GOT3 (cell line): ENCODE data around the gene KYAT1.

Source experiments
- DNase-seq: peaks from one replicate; lab custom pipeline; 2025; ENCODE audit warnings: mixed read lengths; lab: John Stamatoyannopoulos, UW

The KYAT1 gene

DNA sequence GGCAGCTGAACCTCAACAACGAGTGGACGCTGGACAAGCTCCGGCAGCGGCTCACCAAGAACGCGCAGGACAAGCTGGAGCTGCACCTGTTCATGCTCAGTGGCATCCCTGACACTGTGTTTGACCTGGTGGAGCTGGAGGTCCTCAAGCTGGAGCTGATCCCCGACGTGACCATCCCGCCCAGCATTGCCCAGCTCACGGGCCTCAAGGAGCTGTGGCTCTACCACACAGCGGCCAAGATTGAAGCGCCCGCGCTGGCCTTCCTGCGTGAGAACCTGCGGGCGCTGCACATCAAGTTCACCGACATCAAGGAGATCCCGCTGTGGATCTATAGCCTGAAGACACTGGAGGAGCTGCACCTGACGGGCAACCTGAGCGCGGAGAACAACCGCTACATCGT lies 26.6 kb upstream of the KYAT1 start:
- DNase-seq = no peak

GRCh38 chr9:128906741-128907140 lies 25.0 kb upstream of the KYAT1 start:
- DNase-seq = no peak

DNA sequence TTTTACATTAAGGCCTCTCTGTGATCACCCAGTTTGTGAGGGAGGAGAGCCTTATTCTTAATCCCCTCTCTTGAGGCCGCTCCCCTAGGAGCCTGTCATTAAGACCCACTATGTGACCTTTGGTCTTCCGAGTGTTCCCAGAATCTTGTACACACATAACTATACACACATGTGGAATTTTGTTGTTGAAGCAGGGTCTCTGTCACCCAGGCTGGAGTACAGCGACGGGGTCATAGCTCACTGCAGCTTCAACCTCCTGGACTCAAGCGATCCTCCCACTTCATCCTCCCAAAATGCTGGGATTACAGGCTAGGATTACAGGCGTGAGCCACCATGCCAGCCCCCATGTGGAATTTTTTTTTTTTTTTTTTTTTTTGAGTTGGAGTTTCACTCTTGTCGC lies 24.2 kb upstream of the KYAT1 start:
- DNase-seq = no peak

DNA sequence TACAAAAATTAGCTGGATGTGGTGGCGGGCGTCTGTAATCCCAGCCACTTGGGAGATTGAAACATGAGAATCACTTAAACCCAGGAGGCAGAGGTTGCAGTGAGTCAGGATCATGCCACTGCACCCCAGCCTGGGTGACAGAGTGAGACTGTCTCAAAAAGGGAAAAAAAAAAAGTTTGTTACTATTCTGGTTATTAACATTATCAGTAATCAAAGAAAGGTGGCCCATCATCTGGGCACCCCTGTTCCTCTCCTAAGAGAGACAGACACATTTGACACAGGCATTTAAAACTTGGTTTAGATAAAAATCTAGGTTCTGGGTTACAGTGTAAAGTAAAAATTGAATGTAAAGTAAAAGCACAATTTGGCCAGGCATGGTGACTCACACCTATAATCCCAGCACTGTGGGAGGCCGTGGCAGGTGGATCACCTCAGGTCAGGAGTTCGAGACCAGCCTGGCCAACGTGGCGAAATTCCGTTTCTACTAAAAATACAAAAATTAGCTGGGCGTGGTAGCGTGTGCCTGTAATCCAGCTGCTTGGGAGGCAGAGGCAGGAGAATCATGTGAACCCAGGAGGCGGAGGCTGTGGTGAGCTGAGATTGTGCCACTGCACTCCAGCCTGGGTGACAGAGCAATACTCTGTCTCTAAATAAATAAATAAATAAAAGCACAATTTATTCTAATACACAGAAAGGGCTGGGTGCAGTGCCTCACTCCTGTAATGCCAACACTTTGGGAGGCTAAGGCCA lies 22.3 kb upstream of the KYAT1 start:
- DNase-seq = no peak

DNA sequence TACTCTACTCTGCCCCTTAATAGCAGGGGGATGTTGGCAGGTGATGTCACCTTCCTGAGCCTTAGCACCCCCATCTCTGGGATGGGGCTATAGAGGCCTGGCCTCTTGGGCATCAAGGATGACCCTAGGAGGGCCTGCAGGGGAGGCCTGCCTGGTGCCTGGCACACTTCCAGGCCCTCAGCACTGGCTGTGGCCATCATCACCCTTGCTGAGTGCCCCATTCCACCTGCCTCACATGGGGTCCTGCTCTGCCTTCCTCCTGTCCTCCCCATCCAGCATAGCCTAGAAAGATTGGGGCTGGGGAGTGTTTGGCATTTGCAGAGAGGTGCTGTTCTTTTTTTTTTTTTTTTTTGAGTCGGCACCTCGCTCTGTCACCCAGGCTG lies 21.3 kb upstream of the KYAT1 start:
- no peak for DNase-seq

- no peak for DNase-seq
Observed at GRCh38 chr9:128902351-128903078, 20.8 kb upstream of the KYAT1 start.

GRCh38 chr9:128901822-128902221 lies 20.1 kb upstream of the KYAT1 start:
- no peak for DNase-seq

DNA sequence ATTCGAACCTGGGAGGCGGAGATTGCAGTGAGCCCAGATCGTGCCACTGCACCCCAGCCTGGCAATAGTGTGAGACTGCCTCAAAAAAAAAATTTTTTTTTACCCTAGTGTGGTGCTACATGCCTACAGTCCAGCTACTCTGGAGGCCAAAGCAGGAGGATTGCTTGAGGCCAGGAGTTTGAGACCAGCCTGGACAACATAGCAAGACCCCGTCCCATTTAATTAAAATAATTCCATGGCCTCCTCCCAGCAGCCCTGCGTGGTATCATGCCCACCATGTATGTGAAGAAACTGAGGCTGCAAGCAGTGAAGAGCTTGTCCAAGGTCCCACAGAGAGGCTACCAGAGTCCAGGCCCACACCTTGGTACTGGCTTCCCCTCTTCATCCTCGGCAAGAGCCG lies 19.6 kb upstream of the KYAT1 start:
- no peak for DNase-seq

DNA sequence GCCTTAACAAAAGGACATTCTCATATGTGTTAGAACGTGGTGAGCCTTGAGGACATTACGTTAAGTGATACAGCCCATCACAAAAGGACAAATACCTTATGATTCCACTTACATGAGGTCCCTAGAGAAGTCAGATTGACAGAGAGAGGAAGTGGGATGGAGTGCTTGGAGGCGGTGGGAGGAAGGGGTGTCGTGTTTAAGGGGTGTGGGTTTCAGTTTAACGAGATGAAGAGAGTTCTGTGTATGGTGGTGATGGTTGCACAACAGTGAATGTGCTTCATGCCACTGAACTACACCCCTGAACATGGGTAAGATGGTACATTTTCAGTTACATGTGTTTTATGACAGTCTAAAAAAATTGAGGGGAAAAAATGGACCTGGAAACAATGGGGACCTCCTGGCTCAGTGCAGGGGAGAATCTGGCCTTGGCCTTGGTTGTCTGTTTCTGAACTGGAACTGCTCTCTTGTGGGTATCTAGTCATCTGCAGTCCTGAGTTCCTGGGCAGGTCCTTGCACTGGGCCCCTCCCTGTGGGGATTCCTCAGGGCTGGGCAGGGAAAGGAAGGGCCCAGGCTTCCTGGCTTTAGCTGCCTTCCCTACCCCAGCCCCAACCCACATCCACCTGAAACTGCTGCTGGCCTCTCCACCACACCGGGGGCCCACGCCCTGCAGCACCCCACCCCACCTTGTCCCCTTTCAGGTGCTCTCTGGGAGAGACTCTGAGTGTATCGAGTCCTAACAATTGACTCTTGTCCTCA lies 18.0 kb upstream of the KYAT1 start:
- no peak for DNase-seq

GRCh38 chr9:128898845-128899565 lies 17.3 kb upstream of the KYAT1 start:
- DNase-seq = no peak

DNA sequence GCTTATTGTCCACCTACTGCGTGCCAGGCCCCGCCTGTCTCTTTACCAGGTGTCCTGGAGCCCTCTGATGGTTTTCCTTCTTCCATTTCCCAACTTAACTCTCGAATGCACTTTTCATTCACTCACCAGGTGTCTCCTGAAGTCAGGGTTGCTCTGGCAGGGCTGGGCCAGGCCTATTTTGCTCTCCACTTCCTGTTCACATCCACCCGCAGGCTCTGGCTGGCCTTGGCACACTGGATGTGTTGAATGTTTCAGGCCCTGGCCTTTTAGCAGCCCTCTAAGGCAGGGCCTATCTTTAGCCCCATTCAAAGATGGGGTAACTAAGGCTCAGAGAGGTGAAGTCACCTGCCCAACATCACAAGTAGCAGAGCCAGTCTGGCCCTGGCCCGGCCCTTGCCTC lies 16.6 kb upstream of the KYAT1 start:
- DNase-seq = no peak

- DNase-seq = no peak
Observed at GRCh38 chr9:128895556-128895955, 13.8 kb upstream of the KYAT1 start.

DNA sequence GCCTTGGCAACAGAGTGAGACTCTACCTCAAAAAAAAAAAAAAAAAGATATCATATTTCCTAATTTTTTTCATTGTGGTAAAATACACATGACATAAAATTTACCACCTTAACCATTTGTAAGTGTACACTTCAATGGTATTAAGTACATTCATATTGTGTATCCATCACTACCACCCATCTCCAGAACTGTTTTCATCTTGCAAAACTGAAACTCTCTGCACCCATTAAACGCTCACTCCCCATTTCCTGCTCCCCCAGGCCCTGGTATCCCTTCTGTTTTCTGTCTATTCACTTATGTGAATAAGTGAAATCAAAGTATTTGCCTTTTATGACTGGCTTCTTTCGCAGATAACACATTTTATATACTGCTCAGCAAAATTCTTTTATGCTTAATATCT lies 13.0 kb upstream of the KYAT1 start:
- DNase-seq = no peak

DNA sequence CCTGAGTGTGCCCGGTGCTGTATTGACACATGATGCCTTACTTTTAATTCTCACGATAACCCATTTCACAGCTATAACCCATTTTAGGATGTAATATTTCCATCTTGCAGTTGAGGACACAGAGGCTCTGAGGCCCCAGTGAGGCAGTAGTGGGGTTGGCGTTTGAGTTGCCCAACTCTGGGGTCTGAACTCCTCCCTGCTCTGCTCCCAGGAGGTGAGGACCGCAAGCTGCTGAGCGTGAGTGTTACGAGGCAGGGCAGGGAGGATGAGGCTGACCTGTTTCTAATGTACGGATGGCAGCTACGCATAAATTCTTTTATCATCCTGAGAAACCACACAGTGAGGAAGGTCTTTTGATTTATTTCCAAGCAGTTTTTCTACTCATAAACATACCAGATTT lies 11.6 kb upstream of the KYAT1 start:
- no peak for DNase-seq

DNA sequence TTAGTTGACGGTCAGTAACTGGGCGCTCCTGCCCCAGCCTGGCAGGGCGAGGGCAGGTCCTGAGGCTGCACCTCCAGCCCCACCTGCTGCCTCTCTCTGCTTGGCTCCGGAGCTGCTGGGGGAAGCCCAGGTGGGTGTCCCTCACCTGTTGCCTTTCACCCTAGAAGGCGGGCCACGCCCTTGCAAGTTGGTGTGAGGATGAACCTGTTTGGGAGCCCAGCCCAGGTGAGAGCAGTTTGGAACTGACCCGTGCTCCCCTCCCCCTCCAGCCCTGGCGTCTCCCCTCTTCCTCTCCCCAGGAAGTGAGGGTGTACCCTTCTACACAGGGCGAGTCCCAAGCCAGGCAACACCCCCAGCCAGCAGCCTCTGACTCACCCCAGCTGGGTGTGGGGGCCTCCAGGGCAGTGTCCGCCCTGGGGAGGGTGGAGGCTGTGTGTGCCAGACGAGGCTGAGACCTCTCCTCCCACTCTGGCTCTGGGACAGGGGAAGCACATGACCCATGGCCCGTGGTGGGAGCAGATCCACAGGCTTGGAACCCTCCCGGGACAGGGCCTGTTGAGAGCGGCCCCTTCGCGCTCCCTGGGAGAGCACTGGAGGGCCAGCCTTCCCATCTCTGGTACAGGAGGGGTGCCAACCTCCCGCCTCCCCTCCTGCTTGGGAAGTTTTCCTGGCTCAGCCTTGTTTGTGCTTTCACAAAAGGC lies 10.6 kb upstream of the KYAT1 start:
- DNase-seq = no peak

DNA sequence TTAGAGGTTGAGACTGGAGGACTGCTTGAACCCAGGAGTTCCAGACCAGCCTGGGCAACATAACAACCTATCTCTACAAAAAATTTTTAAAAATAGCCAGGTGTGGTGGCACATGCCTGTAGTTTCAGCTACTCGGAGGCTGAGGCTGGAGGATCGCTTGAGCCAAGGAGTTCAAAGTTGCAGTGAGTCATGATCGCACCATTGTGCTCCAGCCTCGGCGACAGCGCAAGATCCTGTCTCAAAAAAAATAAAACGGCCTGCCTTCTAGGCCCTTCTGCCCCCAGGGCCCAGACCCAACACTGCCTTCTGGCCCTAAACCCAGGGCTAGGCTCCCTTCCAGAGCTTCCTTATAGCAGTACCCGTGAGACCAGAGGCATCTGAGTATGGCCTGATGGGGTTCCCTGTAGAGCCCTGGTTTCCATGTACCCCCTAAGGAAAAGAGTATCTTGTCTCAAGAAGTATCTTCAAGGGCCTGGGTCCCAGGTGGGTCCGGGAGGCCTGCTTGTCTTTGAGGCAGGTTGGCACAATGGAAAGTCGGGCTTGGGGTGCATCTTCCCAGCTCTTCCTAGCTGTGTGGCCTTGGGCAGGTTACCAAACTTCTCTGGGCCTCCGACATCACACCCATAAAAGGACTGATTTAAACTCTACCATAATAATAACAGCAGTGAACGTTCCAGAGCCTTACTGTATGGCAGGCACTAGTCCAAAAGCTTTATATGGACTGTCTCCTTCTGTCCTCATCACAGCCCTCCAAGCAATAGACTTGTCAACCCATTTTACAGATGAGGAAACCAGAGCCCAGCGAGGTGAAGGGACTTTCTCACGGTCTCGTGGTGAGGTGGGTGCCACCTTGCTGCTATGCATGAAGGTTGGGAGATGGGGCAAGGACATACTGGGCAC lies 9.8 kb upstream of the KYAT1 start:
- DNase-seq = no peak

- no peak for DNase-seq
Observed at GRCh38 chr9:128887914-128888350, 6.2 kb upstream of the KYAT1 start.

GRCh38 chr9:128887049-128887448 lies 5.3 kb upstream of the KYAT1 start:
- DNase-seq = no peak

DNA sequence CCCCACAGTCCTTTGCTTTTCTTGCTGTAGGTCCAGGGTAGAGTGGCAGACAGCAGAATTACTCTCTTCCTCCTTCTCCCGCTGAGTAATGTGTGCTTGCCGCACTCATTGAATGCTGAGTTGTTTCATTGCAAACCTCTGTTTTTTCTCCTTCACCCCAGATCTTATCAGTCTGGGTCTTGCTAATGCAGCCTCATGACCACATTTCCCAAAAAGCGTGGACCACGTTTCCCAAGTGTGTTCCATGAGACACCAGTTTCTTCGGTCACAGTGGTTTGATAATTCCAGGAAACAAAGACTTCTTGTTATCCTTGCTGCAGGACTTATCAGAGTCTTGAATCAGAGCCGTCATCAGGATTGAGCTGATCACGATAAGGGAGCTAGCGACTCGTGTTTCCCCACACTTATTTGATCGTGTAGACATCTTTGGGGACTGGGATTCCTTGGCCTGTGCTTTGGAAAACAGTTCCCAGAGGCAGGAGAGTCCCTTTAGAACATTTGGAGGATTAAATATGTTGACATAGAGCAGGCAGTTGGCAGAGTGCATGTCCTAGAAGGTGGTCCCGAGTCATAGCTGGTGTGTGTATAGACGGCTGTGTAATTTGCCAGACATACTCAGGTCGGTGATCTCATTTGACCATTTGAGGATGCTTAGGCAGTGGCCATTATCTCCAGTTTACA lies 4.6 kb upstream of the KYAT1 start:
- DNase-seq = no peak

DNA sequence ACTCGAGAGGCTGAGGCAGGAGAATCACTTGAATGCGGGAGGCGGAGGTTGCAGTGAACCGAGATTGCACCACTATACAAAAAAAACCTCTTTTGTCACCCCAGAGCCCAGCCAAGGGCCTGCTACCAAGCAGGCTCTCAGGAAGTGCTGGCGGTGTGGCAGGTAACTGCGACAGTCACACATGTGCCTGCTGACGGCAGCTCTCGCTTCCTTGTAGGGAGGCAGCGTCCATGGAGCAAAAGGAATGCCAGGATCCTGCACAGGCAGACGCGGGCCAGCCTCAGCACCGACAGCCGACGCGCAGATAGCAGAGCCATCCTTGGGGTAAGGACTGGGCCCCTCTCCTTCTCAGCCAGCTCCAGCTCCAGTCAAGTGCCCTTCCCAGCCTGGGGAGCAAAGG lies 4.0 kb upstream of the KYAT1 start:
- DNase-seq = no peak
